22Rv1 (cell line): ENCODE results near the gene MYMK.

ENCODE experiments used
- CTCF ChIP-seq: fragments of 450-650 bp; IDR thresholded peaks from 2 replicates; pipeline ENCODE4 v1.5.1; 2017; ENCODE audit warnings: mild to moderate bottlenecking
- ZFX ChIP-seq: fragments of 450-650 bp; IDR thresholded peaks from 2 replicates; pipeline ENCODE4 v1.6.1; 2017; ENCODE audit warnings: antibody characterized with exemption, borderline replicate concordance

GRCh38 chr9:133571896-133572595 is 47.3 kb upstream of the MYMK start:
- TF ChIP-seq CTCF: no peak
- no peak for TF ChIP-seq ZFX
